GM19463 (cell line): ENCODE data around the gene GSS.

Source experiments
- ATAC-seq: cut with Tn5 transposase; IDR thresholded peaks from one replicate; pipeline ENCODE4 v1.9.1; 2021; ENCODE audit warnings: mild to moderate bottlenecking, moderate library complexity; ENCODE audit not compliant: unreplicated experiment

GSS gene

DNA sequence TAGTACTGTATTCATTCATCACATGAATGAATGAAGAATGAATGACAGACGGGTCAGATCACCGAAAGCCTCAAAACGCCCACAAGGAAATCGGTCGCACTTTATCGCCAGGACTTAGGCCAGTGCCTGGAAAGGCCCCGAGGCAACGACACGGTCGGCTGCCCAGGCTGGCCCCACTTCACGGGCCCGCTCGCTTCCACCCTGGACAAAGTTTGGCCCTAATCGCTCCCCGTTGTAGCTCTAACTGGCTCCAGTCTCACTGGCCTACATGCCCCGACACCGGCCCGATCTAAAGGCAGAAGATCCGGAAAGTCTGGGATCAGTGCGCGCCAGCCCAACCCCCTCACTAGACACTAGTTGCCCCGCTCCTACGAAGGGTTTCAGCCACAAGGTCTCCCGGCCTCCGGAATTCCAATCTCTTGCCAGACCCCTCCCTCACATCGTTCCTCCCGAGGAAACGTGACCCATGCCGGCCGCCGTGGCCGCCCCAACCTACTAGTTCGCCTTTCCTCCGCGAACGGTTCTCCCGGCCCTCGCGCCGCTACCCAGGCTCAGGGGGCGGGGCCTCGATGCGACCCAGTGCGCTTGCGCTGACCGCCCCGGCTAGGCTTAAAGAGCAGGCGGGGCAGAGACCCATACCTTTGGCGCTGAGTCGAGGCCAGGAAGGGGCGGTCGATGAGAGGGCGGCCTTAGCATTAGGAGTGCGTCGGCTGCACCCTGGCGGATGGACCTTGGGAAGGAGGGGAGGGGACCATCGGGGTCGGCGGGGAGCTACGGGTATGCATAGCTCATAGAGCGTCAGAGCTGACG, at the start of gene GSS, which contains the start of gene MYH7B:
TSS of gene GSS (minus strand) at position 576 of the 810 bp plus-strand sequence. CDS start 3,954 bp downstream, outside the sequence.
TSS of gene MYH7B (plus strand) at position 638 of the 810 bp plus-strand sequence. CDS start 22,138 bp downstream, outside the sequence.
- ATAC-seq, result peak; percentile 90

DNA sequence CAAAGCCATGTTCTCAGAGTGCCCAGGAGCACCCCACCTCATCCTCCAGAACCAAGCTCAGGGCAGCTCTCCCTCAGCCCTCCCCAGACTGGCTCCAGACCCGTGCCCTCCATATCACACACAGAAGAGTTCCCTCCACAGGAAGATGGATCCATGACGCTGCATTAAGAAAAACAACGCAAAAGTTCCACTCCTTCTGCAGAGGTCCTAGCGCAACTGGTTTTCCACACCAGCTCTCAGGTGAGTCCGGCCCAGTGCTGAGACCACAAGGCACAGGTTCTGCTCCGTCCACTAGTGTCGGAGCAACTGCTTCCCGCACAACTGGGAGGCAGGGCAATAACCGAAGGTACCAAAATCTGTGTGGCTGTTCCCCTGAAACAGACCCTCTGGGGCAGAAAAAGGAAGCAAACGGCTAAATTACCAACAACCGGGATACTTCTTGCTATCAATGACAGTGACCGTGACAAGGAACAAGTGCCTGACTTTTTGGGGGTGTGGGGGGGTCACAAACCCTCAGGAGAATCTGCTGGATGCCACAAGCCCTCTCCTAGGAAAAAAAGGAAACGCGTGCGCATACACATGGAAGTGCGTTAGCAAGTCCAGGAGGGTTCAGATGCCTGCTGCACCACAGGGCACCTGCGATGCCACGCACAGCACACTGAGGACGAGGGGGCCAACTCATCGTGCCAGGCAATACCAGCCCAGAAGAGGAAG, 49.3 kb upstream of the GSS start:
- ATAC-seq, result no peak

DNA sequence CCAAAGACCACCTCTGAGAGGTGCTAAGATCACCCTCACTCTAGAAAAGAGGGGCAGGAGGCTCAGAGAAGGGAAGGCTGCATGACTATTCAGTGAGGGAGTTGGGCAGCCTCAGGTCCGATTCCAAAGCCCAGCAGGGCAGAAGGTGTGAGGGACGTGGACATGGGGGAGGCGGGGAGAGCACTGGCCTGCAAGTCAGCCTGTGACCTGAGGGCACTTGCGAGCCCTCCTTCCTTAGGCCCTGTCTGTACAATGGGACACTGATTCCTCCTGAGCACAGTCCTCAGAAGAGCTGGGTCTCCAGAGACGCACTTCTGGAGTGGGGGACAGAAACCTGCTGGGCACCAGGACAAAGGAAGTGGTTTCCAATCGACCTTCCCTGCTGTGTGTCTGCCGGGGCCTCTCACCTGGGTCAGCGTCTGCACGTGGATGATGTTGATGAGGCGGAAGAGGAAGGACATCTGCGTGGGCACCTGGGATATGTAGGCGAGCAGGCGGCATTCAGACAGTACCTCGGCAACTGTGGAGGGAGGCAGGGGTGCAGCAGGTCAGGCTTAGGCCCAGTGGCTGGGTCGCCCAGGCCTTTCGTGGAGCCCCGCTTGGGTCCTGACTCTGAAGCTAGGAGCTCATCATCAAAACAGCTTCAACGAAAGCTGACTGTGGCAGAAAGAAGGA, 48.6 kb upstream of the GSS start:
- no peak for ATAC-seq

DNA sequence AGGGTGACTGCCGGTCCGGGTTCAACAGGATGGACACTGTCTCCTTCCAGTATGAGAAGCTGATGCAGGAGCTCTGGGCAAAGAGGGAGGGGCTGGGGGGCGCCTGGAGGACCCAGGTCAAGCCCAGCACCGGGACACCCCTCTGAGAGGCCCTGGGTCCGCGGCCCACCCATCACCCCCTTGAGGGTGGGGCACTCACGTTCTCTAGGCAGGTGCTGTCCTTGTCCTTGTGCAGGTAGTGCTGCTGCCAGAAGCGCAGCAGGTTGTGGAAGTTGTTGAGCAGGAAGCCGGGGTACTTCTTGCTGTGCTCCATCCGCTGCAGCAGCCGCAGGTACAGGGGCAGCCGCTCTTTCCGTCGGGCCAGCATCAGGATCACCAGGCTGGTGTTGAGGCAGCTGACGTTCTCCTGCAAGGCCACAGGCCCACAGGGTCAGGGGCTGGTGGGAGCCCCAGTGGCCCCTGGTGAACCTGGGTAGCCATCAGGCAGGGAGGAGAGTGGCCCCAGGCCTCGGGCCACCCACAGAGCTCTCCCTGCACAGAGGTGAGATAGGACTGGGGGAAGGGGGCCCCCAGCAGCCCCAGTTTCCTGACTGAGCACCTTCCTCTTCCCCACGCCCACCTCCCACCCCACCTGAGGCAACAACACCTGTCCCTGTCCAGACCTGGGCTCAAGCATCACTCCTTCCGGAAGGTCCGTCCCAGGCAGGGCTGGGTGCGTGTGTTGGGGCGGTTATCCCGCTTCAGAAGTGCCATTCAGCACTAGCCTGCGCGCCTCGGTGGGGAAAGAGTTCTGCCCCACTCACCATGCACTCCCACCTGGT, 47.8 kb upstream of the GSS start:
- no peak for ATAC-seq

DNA sequence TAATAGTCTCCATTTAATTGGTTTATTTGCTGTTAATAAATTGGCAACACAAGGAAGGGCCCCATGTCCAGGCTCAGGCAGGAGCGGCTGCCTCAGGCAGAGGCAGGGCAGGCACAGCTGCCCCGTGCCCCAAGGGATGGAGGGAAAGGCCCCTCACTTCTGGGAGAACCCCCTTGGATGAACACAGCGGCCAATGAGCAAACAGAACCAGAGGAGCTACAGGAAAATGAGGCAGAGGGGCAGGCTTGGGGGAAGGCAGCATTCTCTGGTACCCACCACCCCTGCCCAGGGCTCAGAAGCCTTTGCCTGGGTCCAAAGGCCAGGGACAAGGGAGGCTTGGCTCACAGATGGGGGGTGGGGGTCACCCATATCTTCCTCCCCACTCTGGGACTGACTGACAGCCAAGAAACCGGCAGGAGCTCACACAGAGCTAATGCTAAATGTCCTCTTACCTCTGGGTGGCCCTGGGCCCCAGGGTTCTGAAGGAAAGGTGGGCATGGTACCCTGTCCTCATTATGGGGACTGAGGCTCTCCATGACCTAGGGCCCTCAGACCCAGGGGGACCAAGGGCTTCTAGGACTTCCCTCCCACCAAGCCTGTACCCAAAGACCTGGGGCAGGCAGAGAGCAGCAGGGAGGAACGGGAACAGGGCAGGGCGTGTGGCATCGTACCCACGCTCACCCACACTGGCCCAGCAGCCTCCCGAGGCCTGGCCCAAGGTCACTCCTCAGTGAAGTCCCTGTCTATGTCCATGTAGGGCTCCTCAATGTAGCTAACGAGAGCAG, 47.0 kb upstream of the GSS start:
- no peak for ATAC-seq

DNA sequence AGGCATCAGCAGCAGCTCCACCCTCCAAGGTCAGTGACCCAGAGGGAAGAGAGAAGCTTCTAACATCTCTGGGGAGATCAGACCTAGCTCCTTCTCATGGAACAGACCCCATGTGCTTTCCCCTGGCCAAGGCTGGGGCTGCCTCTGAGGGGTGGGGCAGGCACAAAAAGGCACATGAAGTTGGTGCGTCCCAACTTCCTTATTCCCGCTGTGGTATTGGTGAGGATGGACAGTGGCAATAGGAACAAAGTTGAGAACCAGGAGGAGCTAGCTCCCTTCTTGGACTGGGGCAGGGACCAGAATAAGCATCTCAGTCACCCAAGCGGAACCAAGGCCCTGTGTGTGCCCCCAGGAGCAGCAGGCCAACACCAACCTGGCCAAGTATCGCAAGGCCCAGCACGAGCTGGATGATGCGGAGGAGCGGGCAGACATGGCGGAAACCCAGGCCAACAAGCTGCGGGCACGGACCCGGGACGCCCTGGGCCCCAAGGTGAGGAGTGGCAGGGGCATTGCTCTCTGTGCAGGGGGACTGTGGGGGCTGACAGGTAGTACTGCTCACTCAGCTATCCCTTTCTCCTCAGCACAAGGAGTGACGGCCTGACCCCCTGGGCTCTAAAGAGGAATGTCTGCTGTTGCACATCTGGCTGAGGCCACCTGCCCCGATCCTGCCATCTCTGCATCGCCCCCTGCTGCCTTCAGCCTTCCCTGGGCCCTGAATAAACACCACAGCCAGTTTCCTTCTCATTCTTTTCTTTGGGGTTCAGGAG, 46.2 kb upstream of the GSS start:
- no peak for ATAC-seq

DNA sequence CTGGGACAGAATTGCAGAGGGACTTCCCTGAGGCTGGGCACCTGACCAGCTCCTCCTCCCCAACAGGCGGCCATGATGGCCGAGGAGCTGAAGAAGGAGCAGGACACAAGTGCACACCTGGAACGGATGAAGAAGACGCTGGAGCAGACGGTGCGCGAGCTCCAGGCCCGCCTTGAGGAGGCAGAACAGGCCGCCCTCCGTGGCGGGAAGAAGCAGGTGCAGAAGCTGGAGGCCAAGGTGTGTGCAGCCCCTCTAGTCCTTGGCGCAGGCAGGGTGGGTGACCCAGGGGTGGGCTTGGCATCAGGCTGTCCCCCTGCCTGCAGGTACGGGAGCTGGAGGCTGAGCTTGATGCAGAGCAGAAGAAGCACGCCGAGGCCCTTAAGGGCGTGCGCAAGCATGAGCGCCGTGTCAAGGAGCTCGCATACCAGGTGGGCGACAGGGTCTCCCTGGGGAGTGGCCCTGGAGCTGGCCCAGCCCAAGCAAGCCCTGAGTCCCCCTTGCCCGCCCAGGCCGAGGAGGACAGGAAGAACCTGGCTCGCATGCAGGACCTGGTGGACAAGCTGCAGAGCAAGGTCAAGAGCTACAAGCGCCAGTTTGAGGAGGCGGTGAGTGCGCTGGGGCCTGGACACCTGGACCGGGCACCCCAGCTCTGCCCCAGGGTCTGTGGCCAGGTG, 45.5 kb upstream of the GSS start:
- ATAC-seq, result no peak

DNA sequence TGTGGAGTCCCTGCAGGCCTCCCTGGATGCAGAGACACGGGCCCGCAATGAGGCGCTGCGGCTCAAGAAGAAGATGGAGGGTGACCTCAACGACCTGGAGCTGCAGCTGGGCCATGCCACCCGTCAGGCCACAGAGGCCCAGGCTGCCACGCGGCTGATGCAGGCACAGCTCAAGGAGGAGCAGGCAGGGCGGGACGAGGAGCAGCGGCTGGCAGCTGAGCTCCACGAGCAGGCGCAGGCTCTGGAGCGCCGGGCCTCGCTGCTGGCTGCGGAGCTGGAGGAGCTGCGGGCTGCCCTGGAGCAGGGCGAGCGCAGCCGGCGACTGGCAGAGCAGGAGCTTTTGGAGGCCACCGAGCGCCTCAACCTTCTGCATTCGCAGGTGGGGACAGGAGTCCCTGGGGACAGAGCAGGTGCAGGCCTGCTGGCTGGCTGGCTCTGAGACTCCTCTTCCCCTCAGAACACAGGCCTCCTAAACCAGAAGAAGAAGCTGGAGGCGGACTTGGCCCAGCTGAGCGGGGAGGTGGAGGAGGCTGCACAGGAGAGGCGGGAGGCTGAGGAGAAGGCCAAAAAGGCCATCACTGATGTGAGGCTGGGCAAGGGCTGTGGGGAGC, 44.8 kb upstream of the GSS start:
- no peak for ATAC-seq

DNA sequence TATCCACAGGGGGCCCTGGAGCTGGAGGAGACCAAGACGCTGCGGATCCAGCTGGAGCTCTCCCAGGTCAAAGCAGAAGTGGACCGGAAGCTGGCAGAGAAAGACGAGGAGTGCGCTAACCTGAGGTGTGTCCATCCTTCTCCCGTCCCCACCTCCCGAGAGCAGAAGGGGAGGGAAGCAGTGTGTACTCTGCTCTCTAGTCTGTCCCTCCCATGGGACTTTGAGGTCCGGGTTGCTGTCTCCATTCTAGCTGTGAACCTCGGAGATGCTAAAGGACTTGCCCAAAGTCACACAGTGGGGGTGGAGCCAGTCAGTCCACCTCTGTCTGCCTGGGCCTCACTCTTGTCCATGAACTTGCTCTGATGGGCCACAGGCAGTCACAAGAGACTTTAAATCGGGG, 44.2 kb upstream of the GSS start:
- ATAC-seq, result no peak

DNA sequence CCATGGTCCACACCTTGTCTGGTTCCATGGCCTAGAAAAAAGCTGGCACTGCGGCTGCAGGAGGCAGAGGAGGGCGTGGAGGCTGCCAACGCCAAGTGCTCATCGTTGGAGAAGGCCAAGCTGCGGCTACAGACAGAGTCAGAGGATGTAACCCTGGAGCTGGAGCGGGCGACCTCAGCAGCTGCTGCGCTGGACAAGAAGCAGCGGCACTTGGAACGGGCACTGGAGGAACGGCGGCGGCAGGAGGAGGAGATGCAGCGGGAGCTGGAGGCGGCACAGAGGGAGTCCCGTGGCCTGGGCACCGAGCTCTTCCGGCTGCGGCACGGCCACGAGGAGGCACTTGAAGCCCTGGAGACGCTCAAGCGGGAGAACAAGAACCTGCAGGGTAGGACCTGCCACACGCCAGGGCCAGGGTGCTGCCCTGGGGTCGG, 43.4 kb upstream of the GSS start:
- no peak for ATAC-seq

DNA sequence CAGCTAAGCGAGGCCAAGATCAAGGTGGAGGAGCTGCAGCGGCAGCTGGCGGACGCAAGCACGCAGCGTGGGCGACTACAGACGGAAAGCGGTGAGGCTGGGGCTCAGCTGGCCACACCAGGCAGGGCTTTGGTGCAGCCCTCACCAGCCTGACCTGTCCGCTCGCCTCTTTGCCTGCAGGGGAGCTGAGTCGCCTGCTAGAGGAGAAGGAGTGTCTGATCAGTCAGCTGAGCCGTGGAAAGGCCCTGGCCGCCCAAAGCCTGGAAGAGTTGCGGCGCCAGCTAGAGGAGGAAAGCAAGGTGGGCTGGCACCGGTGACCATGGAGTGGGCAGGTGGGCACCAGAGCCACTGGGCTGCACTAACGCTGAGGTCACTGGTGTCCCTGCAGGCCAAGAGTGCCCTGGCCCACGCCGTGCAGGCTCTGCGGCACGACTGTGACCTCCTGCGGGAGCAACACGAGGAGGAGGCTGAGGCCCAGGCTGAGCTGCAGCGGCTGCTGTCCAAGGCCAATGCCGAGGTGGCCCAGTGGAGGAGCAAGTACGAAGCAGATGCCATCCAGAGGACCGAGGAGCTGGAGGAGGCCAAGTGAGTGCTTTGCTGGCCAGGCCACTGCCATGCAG, 42.8 kb upstream of the GSS start:
- ATAC-seq, result no peak

DNA sequence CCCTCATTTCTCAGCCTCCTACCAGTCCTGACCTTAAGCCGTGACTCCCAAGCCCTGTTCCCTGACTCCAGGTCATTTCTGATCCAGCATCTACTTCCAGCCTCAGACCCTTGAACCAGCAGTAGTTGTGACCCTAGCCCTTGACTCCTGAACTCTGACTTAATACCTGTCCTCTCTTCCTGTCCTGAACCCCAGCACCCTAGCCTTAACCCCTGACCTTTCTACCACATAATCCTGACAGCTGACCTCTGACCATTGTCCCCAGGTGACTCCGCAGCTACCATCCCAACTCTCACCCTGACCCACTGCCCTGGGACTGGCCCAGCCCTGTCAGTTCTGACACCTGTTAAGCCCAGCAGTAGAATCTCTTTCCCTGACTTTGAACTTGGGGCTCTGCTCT, 42.2 kb upstream of the GSS start:
- no peak for ATAC-seq

DNA sequence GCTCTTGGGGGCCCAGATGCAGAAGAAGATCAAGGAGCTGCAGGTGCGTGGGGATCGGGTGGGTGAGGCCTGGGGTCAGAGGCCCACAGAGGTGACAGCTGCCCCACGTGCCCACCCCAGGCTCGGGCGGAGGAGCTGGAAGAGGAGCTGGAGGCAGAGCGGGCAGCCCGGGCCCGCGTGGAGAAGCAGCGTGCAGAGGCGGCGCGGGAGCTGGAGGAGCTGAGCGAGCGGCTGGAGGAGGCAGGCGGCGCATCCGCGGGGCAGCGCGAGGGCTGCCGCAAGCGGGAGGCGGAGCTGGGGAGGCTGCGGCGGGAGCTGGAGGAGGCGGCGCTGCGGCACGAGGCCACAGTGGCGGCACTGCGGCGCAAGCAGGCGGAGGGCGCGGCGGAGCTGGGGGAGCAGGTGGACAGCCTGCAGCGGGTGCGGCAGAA, 41.5 kb upstream of the GSS start:
- no peak for ATAC-seq

DNA sequence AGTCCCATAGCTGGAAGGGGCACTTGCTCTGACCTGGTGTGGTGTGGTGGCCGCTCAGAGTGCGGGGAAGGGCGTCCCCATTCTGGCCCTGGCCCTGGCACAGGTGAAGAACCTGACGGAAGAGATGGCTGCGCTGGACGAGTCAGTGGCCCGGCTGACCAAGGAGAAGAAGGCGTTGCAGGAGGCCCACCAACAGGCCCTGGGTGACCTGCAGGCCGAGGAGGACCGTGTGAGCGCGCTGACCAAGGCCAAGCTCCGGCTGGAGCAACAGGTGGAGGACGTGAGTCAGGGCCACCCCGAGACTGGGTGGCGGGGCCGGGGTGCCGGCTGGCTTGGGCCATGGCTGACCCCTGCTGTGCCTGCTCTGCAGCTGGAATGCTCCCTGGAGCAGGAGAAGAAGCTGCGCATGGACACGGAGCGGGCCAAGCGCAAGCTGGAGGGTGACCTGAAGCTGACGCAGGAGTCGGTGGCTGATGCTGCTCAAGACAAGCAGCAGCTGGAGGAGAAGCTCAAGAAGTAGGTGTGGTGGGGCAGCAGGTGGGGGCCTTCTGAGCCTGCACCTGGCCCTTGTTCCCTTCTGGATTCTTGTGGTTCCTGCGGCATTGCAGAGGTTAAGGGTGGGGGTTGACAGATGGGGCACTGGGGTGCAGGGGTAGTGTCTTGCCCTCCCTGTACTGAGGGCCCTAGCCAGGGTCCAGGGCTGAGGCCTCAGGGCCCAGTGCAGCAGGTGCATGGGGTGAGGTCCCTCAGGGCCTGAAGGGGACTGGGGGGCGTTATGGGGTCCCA, 40.8 kb upstream of the GSS start:
- ATAC-seq, result no peak

DNA sequence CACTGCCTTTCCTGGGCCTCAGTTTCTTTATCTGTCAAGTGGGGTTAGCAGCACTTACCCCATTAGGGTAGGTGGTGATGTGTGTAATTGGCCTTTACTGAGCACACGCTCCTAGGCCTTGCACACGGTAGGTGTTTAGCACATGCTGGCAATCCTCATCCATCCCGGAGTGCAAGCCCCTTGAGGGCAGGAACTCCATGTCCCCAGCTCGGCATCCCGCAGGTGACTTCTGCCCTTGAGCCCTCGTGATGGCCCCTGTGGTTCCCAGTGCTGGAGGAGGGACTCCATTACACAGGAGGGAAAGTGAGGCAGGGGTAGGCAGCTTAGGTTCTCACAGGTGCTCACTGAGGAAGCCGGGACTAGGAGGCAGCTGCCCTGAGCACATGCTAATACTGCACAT, 40.1 kb upstream of the GSS start:
- no peak for ATAC-seq

DNA sequence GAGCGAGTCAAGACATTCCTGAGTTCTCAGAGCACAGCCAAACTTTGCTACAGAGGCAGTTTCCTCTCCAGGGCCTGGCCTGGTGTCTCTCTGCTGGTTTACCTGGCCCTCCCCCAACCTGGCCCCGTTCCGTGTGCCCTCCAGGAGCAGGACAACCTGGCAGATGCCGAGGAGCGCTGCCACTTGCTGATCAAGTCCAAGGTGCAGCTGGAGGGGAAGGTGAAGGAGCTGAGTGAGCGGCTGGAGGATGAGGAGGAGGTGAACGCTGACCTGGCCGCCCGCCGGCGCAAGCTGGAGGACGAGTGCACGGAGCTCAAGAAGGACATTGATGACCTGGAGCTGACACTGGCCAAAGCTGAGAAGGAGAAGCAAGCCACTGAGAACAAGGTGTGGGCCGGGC, 39.6 kb upstream of the GSS start:
- no peak for ATAC-seq

DNA sequence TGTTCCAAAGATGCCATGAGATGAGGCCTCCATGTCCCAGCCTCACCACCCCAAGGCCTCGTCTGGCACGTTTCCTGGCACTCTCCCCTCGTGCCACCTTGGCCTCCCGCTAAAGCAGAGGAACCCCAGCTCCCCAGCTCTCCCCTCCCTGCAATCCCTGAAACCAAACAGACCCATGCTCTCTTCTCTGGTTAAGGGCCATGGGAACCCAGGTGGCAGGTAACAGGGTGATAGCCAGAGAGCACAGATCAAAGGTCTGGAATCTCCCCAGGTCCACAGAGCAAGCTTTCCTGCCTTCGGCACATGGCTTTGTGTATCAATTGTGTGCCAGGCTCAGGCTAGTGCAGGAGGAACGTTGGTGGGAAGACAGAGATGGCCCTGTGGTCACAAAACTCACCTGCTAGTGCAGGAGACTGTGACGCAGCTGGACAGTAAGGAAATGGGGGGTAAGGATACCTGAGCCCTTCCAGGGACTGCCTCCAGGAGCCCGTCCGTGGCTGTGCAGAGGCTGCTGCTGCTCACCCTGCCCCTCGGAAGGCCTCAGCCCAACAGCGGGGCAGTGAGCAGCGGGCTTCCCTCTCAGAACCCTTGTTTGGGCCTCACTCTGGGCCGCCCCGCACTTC, 39.0 kb upstream of the GSS start:
- no peak for ATAC-seq
